WTC11 (cell line): ENCODE results near the gene TIGD1. TPM values are rescaled to one million over a fixed set of nuclear protein-coding genes. Genes with fewer than 3 reads are reported as not detected.

ENCODE experiments used
- ATAC-seq: fragments of 200-7000 bp; cut with Tn5 transposase; 2 replicates; pipeline ENCODE4 v1.10.0; 2021; ENCODE audit warnings: mild to moderate bottlenecking, moderate library complexity
- CTCF ChIA-PET: fragments of 300-600 bp; sonication (Branson Sonifier 250); formaldehyde crosslinking; loops from one replicate; lab custom pipeline; 2021; ENCODE audit warnings: antibody characterized with exemption; lab: Charles Lee
- POLR2A ChIA-PET: fragments of 350-600 bp; sonication (Branson Sonifier 250); formaldehyde crosslinking; loops from one replicate; lab custom pipeline; 2021; ENCODE audit warnings: antibody characterized with exemption; lab: Charles Lee
- DNase-seq: peaks from one replicate; pipeline ENCODE4 v3.0.0; 2021; ENCODE audit warnings: low spot score
- H3K27ac Mint-ChIP-seq: 2 replicates; pipeline ENCODE4 v1.8.0; 2021; ENCODE audit warnings: mixed read lengths
- H3K27me3 Mint-ChIP-seq: 2 replicates; pipeline ENCODE4 v1.8.0; 2021; ENCODE audit warnings: low read depth, mild to moderate bottlenecking, moderate library complexity, mixed read lengths
- H3K36me3 Mint-ChIP-seq: 2 replicates; pipeline ENCODE4 v1.8.0; 2021; ENCODE audit warnings: mixed read lengths
- H3K4me1 Mint-ChIP-seq: 2 replicates; pipeline ENCODE4 v1.8.0; 2022; ENCODE audit warnings: mixed read lengths
- H3K4me3 Mint-ChIP-seq: 2 replicates; pipeline ENCODE4 v1.8.0; 2021; ENCODE audit warnings: mild to moderate bottlenecking, moderate library complexity, mixed read lengths
- H3K9me3 Mint-ChIP-seq: 2 replicates; pipeline ENCODE4 v1.8.0; 2021; ENCODE audit warnings: mixed read lengths
- ATF1 ChIP-seq: sonication (generic); formaldehyde crosslinking; IDR thresholded peaks from 2 replicates; pipeline ENCODE4 v1.8.1; 2023; ENCODE audit warnings: mild to moderate bottlenecking, moderate library complexity, missing genetic modification reagents
- ATF2 ChIP-seq: sonication (generic); formaldehyde crosslinking; IDR thresholded peaks from 2 replicates; pipeline ENCODE4 v1.8.1; 2022; ENCODE audit warnings: low read depth, missing genetic modification reagents, borderline replicate concordance
- ATF6 ChIP-seq: sonication (generic); formaldehyde crosslinking; IDR thresholded peaks from 2 replicates; pipeline ENCODE4 v1.8.1; 2023; ENCODE audit warnings: mild to moderate bottlenecking, missing genetic modification reagents
- CDX4 ChIP-seq: fragments of 250-450 bp; sonication (Bioruptor Pico); IDR thresholded peaks from 2 replicates; pipeline ENCODE4 v1.9.0; 2021; ENCODE audit warnings: moderate library complexity, mild to moderate bottlenecking, inconsistent platforms, borderline replicate concordance
- E2F5 ChIP-seq: sonication (generic); formaldehyde crosslinking; IDR thresholded peaks from 2 replicates; pipeline ENCODE4 v1.8.1; 2022; ENCODE audit warnings: mild to moderate bottlenecking, moderate library complexity, missing genetic modification reagents
- ERG ChIP-seq: fragments of 250-450 bp; sonication (Bioruptor Pico); IDR thresholded peaks from 2 replicates; pipeline ENCODE4 v1.8.0; 2021; ENCODE audit warnings: mild to moderate bottlenecking
- ETV6 ChIP-seq: sonication (generic); formaldehyde crosslinking; IDR thresholded peaks from 2 replicates; pipeline ENCODE4 v1.8.1; 2022; ENCODE audit warnings: mild to moderate bottlenecking, missing genetic modification reagents
- FOXJ3 ChIP-seq: sonication (generic); formaldehyde crosslinking; IDR thresholded peaks from 2 replicates; pipeline ENCODE4 v1.9.0; 2021; ENCODE audit warnings: missing genetic modification reagents, mild to moderate bottlenecking, borderline replicate concordance
- JUN ChIP-seq: sonication (generic); formaldehyde crosslinking; IDR thresholded peaks from 2 replicates; pipeline ENCODE4 v1.8.0; 2023; ENCODE audit warnings: mild to moderate bottlenecking, missing genetic modification reagents
- NFATC4 ChIP-seq: fragments of 250-450 bp; sonication (Bioruptor Pico); IDR thresholded peaks from 2 replicates; pipeline ENCODE4 v1.9.0; 2021; ENCODE audit warnings: mild to moderate bottlenecking
- NR1H2 ChIP-seq: sonication (generic); formaldehyde crosslinking; IDR thresholded peaks from 2 replicates; pipeline ENCODE4 v1.9.0; 2021; ENCODE audit warnings: mild to moderate bottlenecking, moderate library complexity, missing genetic modification reagents
- NR3C1 ChIP-seq: sonication (generic); formaldehyde crosslinking; conservative IDR thresholded peaks from 2 replicates; pipeline ENCODE4 v1.8.1; 2023; ENCODE audit warnings: low read depth, mild to moderate bottlenecking, missing genetic modification reagents
- PRDM15 ChIP-seq: sonication (generic); formaldehyde crosslinking; IDR thresholded peaks from 2 replicates; pipeline ENCODE4 v1.8.0; 2022; ENCODE audit warnings: missing genetic modification reagents
- STAT6 ChIP-seq: sonication (generic); formaldehyde crosslinking; conservative IDR thresholded peaks from 2 replicates; pipeline ENCODE4 v1.8.1; 2023; ENCODE audit warnings: mild to moderate bottlenecking, low read depth, missing genetic modification reagents, moderate library complexity
- TCF7 ChIP-seq: sonication (generic); formaldehyde crosslinking; IDR thresholded peaks from 2 replicates; pipeline ENCODE4 v1.8.0; 2022; ENCODE audit warnings: mild to moderate bottlenecking, low read depth, missing genetic modification reagents, moderate library complexity
- TEAD4 ChIP-seq: sonication (generic); formaldehyde crosslinking; IDR thresholded peaks from 2 replicates; pipeline ENCODE4 v1.8.0; 2022; ENCODE audit warnings: mild to moderate bottlenecking, missing genetic modification reagents
- TP53 ChIP-seq: sonication (generic); formaldehyde crosslinking; IDR thresholded peaks from 2 replicates; pipeline ENCODE4 v1.8.1; 2023; ENCODE audit warnings: mild to moderate bottlenecking, missing genetic modification reagents
- ZBTB21 ChIP-seq: sonication (generic); formaldehyde crosslinking; IDR thresholded peaks from 2 replicates; pipeline ENCODE4 v1.8.1; 2023; ENCODE audit warnings: mild to moderate bottlenecking, missing genetic modification reagents, borderline replicate concordance
- ZNF219 ChIP-seq: sonication (generic); formaldehyde crosslinking; IDR thresholded peaks from 2 replicates; pipeline ENCODE4 v1.8.0; 2023; ENCODE audit warnings: missing genetic modification reagents, mild to moderate bottlenecking, borderline replicate concordance
- ZNF232 ChIP-seq: sonication (generic); formaldehyde crosslinking; IDR thresholded peaks from 2 replicates; pipeline ENCODE4 v1.8.0; 2022; ENCODE audit warnings: mild to moderate bottlenecking, missing genetic modification reagents
- ZNF671 ChIP-seq: fragments of 250-450 bp; sonication (Bioruptor Pico); IDR thresholded peaks from 2 replicates; pipeline ENCODE4 v1.8.0; 2021; ENCODE audit warnings: mild to moderate bottlenecking
- total RNA-seq: library from RNA; stranded (reverse); gene quantifications from 3 replicates; pipeline ENCODE4 v1.2.3, GENCODE V29; 2021

Gene TIGD1
- total RNA-seq, 1 experiment from 2014 or later: 9.0 TPM

GRCh38 chr2:232569541-232569940 is 19.2 kb upstream of the TIGD1 start (continued):
- TF ChIP-seq TP53 (CRISPR knock-in tag): no peak
- TF ChIP-seq STAT6 (CRISPR knock-in tag): no peak
- TF ChIP-seq NR3C1 (CRISPR knock-in tag): no peak
- no peak for TF ChIP-seq ETV6 (CRISPR knock-in tag)
- TF ChIP-seq E2F5 (CRISPR knock-in tag): no peak
- no peak for TF ChIP-seq CDX4

- ATAC-seq (no peak), DNase-seq (no peak)
- no peak overlapping the region for H3K4me3 Mint-ChIP-seq
- ChIA-PET CTCF (interaction anchor here (0.6 kb wide), 1 partner anchor 29 kb away, joined by 3 read pairs; no protein-coding TSS in a partner anchor), POLR2A (no interaction called here)
- H3K9me3 Mint-ChIP-seq: no peaks in the 10 kb centered on the region
- no peaks in the 10 kb centered on the region for H3K4me1 Mint-ChIP-seq
- TF ChIP-seq FOXJ3 (CRISPR knock-in tag) (no peak), ATF2 (CRISPR knock-in tag) (no peak), NR3C1 (CRISPR knock-in tag) (no peak), ATF6 (CRISPR knock-in tag) (no peak), JUN (CRISPR knock-in tag) (no peak), TCF7 (CRISPR knock-in tag) (no peak), ERG (CRISPR knock-in tag) (no peak), ETV6 (CRISPR knock-in tag) (no peak), ZBTB21 (CRISPR knock-in tag) (no peak), TEAD4 (CRISPR knock-in tag) (no peak), ZNF232 (CRISPR knock-in tag) (no peak), ZNF219 (CRISPR knock-in tag) (no peak), NR1H2 (CRISPR knock-in tag) (no peak), ATF1 (CRISPR knock-in tag) (no peak), NFATC4 (CRISPR knock-in tag) (no peak), PRDM15 (CRISPR knock-in tag) (no peak), ZNF671 (no peak)
- H3K36me3 Mint-ChIP-seq: peaks cover 61% of the 10 kb centered on the region
- H3K27me3 Mint-ChIP-seq: no peaks in the 10 kb centered on the region
- no peak overlapping the region for H3K27ac Mint-ChIP-seq
Measured at GRCh38 chr2:232568161-232568560, 17.8 kb upstream of the TIGD1 start.
